Stimulated activated CD4-positive, alpha-beta T cell treated with anti-CD3 and anti-CD28 coated beads, Interleukin-4, amount 100 ng/mL, for 24 hours (primary cell): ENCODE data around the gene CLCN5.

Source experiments
- DNase-seq: peaks from one replicate; pipeline ENCODE4 v3.0.0-alpha.2; 2020

The CLCN5 gene

DNA sequence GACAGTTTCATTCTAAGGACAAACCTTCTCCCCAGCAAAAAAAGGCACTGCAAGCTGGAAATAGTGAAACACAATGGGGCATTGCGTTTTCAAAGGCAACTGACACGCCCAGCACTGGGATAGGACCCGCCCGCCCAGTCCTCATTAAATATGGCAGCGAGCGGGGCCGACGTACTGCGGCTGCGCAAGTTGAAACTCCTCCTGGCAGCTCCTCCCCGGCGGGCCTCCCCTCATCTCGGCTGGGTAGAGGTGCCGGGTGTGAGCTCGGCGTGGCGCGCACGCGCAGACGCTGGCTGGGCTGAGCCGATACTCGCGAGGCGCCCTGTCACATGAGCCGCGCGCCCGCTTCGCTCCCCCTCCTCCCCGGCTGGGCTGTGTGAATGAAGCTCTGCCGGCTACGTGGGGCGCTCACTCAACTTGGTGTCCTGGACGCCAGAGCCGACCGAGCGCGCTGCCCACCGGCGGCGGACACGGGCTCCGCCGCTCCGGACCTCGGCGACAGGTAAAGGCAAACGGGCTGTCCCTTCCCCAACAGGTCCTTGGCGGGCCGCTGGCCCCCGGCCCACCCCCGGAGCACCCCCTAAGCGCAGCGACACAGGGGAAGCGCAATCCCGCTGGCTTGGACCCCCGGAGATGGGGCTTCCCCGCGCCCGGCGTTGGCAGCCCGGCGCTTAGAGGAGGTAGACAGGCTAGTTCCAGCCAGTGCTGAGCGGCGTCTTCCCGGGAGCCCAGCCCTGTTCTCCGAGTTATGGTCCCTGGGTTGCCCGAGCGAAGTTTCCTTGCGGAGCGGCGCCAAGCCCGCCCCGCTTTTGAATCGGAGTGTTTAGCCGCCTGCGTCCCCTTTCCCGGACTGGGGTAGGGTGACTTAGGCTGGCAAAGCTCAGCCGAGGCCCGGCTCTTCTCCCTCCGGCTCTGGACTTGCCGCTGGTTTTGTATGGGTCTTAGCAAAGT, at the start of gene CLCN5:
TSS of gene CLCN5 (plus strand) at position 306 of the 951 bp plus-strand sequence. CDS start 2,703 bp downstream, outside the sequence.
- DNase-seq = peak; percentile 93

- DNase-seq = peak; percentile 30
Measured at GRCh38 chrX:49876750-49877149, 45.6 kb upstream of the CLCN5 start.

GRCh38 chrX:49877397-49878101, 44.8 kb upstream of the CLCN5 start:
- no peak for DNase-seq

DNA sequence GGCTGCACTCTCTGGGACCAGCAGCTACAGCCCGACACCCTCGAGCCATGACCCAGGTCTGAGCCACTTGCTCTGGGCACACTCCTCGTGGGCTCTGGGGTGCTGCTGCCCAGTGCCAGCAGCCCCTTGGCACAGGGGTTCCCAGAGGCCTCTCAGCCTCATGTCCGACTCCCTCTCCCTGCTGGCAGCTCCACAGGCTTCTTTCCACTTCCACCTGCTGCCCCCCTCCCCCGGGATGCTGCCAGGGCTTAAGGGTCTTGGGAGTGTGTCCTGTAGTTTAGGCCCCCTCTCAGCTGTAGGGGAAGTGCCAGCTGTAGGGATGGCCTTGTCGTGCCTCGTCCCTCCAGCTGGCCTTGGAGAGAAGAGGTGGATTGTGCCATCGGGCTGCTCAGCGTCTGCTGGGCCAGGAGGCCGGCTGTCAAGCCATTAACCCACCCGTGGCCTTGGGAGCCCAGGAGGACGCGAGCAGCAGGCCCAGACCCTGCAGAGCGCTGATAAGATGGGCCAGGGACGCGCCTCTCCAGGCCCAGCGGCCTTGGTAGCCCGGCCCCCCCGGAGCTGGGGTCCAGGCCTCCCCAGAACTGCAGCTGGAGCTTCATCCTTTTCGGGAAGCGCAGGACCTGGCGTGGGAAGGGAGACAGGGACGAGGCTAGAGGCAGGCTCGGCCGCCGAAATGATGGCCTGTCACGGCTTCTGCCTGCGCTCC, 44.1 kb upstream of the CLCN5 start:
- no peak for DNase-seq

DNA sequence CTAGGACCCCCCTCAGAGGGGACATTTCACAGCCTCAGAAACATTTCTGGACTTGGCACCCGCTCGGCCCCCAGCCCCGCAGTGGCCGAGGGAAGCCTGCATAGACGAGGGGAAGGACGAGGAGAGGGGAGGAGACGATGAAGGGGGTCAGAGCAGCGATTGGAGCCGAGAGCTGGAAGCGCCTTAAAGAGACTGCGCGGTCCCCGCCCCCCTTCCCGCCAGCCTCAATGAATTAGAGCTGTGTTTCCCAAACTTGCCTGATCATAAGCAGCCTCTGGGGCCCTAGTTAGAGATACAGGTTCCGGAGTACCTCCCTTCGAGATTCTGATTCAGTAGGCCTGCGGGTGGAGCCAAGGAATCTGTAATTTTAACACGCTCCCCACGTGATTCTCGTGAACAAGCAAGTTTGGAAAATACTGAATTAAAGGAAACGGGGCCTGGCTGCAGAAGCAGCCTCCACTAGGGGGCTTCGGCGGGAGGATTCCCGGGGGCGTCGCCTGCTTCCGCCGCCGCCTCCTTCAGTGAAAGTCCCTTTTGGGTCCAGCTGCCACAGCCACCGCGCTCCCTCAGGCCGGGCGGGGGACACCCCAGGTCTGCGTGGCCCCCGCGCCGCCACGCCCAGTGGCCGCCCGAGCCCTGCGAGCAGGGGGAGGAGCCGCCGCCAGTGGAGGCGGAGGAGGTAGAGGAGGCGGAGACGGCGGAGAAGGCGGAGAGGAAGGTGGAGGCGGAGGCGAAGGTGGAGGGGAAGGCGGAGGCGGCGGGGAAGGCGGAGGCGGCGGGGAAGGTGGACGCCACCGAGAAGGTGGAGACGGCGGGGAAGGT, 43.4 kb upstream of the CLCN5 start, which contains the start of gene USP27X:
TSS of gene USP27X (plus strand) at position 651 of the 822 bp plus-strand sequence. CDS start 824 bp downstream, outside the sequence.
- peak; percentile 63 for DNase-seq

DNA sequence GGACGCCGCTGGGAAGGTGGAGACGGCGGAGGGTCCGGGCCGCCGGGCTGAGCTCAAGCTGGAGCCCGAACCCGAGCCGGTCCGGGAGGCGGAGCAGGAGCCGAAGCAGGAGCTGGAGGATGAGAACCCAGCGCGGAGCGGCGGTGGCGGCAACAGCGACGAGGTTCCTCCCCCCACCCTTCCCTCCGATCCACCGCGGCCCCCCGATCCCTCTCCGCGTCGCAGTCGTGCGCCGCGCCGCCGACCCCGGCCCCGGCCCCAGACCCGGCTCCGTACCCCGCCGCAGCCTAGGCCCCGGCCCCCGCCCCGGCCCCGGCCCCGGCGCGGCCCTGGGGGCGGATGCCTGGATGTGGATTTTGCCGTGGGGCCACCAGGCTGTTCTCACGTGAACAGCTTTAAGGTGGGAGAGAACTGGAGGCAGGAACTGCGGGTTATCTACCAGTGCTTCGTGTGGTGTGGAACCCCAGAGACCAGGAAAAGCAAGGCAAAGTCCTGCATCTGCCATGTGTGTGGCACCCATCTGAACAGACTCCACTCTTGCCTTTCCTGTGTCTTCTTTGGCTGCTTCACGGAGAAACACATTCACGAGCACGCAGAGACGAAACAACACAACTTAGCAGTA, 42.6 kb upstream of the CLCN5 start:
- no peak for DNase-seq

- DNase-seq = no peak
Measured at GRCh38 chrX:49880668-49881067, 41.7 kb upstream of the CLCN5 start.

DNA sequence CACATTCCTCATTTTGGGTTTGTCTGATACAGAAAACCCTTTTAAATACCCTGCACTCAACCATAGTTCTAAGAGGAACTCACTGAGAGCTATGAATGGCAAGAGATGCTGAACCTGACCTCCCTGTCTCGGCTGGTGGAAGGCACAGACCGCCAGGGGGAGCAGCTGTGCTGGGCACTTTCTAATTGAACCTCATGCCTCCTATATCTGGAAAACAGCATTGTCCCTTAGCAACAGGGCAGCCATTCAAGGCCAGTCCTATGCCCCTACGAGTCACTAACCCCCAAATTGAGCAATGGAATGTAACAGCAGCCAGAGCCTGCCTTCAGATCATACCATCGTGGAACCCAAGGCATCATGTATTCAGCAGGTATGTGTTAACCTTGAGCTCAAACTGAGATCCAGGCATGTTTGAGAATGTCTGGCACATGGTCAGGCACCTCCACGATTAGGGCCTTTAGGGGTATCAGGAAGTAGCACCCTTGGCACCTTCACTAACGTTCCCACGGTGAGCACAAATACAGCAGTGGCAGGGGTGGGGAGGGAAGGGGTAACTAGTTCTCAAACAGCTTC, 38.0 kb upstream of the CLCN5 start:
- peak; percentile 51 for DNase-seq

GRCh38 chrX:49892542-49892941, 29.9 kb upstream of the CLCN5 start:
- no peak for DNase-seq

- DNase-seq = no peak
Measured at GRCh38 chrX:49896951-49897350, 25.4 kb upstream of the CLCN5 start.

DNA sequence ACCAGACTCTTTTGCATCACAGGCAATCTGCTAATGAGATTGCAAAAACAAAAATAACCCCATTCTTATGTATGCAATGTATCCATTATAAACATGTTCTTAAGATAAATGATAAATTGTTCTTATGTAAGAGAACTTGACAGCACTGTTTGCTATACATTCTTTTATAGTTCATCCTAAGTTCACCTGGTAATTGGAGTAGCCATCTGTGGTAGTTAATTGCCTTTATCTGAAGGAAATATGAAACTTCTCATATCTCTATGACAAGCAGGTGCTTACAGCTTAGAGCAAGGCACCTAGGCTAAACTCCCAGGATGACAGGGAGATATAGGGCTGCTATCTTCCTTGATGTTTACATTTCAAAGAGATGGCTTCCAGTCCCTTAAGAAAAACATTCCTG, 21.3 kb upstream of the CLCN5 start:
- no peak for DNase-seq

DNA sequence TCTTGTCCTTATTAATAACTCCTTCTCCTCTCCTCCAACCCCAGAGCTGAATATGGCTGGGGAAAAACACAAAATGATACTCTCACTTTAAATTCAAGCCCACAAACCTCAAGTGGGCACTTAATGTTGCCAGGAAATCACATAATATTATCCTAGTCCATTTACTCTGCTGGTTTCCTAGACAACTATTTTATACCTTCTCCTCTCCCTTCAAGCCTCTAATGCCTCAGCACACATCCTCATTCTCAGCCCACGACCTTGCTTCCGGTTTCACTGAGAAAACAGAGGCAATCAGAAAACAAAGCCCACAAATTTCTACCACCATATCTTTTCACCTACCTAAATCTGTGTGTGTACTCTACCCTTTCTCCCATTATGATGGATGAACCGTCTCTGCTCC, 12.1 kb upstream of the CLCN5 start:
- DNase-seq = no peak

GRCh38 chrX:49912086-49912485, 10.3 kb upstream of the CLCN5 start:
- DNase-seq = no peak

DNA sequence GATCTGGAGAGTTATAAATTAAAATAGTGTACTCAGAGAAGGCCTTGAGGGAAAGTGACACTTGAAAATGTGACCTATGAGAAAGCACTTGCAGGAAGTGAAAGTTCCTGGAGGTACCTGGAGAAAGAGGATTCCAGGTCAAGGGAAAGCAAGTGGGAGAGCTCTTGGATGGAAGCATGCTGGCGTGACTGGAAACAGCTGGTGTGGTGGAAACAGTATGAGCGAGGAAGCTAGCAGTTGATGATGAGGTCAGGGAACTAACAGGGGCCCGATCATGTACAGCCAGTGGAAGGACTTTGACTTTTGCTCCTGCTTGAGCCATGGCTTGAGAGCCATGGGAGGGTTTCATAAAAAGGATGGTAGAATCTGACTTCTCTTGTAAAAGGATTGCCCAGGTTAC, 9.5 kb upstream of the CLCN5 start:
- DNase-seq = no peak

DNA sequence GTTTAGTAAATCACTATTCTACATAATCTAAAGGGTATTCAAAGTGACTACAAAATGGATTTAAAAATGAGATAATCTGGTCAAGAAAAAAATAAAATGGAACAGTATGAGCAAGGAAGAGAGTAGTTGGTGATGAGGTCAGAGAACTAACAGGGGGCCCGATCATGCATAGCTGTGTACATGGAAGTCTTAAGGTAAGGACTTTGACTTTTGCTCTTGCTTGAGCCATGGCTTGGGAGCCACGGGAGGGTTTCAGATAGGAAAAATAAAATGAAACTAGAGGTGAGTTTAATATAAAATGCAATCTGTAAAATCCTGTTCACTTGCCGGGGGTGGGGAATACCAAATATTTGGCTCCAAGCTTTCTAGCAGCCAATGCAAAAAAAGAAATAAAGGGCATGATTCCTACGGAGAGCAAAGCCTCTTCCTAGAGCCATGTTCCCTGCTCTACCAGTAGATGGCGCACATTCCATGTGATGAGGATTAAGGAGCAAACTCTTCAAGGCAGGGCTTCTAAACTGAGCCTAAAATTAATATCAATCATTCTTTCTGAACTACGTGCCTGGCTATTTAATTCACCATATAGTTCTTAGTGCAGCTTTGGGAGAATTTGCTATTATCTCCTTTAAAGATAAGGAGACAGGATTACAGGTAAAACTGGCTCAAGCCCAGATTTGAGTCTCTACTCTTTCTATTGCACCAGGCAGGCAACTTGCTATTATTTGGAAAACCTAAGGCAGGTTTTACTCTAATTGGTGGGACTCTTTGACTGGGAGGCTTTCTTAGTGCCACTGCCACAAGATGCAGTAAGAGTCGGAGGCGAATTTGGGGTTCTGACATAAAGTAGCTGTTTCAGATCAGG, 6.8 kb upstream of the CLCN5 start:
- peak; percentile 58 for DNase-seq

GRCh38 chrX:49919617-49920016, 2.8 kb upstream of the CLCN5 start:
- DNase-seq = peak; percentile 32

DNA sequence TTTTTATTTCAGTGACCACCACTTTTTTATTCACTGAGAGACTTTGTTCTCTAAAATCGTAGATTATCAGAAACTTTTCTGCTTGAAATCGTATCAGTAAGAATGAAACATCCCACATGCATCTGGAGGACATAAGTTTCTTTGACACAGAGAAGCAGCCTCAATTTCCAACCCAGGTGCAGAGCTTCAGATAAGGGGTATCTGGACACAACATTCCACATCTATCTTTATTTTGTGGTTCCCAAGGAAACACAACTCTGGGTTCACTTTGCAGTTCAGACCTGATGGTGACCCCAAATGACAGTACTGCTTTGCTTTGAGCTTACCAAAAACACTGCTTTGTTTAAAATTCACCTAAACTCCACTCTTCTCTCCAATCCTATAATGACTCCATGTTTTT, 1.3 kb upstream of the CLCN5 start:
- DNase-seq = no peak

DNA sequence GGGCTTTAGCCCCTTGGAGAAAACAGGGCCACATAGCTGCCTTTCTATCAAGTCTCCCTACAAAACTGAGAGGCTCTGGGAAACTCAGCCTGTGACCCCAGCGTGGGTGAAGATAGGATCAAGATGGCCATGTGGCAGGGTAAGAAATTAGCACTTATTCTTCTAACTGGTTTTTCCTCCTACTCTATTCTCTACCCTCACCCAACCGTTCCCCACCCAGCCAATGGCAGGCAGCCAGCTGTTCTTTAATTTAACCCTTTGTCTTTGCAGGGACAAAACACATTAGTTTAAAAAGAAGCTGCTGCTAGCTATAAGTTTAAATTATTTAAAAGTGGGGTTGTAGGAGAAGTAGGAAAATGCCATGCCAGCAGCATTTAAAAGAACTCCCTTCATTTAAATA, 2.8 kb downstream of the CLCN5 start:
- no peak for DNase-seq

DNA sequence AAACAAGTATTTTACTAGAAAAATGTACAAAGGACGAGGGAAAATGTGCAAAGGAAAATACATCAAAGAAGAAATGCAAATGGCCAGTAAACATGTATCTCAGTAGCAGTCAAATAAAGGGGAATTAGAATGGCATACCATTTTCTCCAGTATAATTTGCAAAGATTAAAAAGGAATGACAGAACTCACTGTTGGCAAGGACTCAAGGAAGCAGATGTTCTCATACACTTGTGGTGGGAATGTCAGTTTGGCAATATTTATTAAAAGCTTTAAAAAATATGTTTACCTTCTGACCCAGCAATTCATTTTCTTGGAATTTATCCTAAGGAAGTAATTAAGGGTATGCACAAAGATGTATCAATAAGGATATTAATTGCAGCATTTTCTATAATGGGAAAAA, 7.6 kb downstream of the CLCN5 start:
- no peak for DNase-seq

- DNase-seq = no peak
Measured at GRCh38 chrX:49932791-49933190, 10.4 kb downstream of the CLCN5 start.

- no peak for DNase-seq
Measured at GRCh38 chrX:49934148-49934547, 11.8 kb downstream of the CLCN5 start.
